ENCODE data around the gene ENO4. TPM values are rescaled to one million over a fixed set of nuclear protein-coding genes. Genes with fewer than 3 reads are reported as not detected.

ENO4 gene
- total RNA-seq, 1 experiment from 2014 or later, result not detected

DNA sequence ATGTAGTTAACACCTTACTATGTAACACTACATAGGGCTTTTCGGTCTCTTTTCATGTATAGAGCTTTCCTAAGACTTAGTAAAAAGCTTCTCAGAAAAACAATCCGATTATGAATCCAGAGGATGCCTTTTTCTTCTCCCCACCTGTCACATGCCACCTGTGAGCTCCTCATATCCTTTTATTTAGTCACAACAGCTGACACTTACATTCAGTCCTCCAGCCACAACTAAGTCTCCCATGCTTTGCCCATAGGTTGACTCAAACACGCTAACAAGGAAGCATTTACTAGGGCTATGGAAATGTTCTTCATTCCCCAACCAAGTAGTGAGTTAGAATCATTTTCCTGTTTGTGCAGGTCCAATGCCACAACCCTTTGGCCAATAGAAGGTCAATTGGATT, 7.9 kb downstream of the ENO4 start:
- DNase-seq (ENCODE audit: low spot score), result no peak
- in situ Hi-C loops (cut with HindIII; ENCODE audit: low sequenced_read_pairs), result no loop called here

DNA sequence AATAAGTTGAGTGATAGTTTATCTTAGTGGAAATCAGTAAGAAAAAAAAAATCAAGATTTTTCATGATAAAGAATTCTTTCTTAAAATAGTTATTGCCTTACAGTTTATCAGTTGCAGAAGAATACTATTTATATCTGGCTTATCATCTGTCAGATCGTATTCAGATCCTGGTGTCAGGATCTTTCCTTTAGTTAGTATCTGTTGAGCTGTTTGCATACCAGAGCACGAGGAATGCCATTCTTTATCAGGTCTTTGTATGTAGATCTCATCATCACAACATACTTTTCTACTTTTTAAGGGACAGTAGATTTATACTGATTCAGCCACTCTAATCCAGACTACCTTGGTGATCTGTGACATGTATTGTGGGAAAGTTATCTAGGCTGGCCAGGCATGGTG, 12.5 kb downstream of the ENO4 start:
- in situ Hi-C loops (cut with HindIII; ENCODE audit: low sequenced_read_pairs), result no loop called here

DNA sequence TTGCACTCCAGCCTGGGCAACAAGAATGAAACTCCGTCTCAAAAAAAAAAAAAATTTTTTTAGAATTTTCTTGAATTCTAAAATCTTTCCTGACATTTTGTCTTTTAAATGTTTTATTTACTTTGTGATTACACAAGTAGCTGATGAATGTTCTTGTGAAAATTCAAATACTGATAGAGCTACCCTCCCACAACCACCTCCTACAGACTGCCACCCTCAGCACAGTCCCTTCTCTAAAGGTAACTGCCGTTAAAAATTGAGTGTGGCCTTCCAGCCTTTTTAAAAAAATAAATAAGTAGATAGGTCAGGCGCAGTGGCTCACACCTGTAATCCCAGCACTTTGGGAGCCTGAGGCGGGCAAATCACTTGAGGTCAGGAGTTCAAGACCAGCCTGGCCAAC, 15.1 kb downstream of the ENO4 start:
- no peak for DNase-seq (ENCODE audit: low spot score)
- in situ Hi-C loops (cut with HindIII; ENCODE audit: low sequenced_read_pairs), result no loop called here

More for the DNA sequence above, 12.5 kb downstream of the ENO4 start:
- DNase-seq (ENCODE audit: low spot score), result no peak

DNA sequence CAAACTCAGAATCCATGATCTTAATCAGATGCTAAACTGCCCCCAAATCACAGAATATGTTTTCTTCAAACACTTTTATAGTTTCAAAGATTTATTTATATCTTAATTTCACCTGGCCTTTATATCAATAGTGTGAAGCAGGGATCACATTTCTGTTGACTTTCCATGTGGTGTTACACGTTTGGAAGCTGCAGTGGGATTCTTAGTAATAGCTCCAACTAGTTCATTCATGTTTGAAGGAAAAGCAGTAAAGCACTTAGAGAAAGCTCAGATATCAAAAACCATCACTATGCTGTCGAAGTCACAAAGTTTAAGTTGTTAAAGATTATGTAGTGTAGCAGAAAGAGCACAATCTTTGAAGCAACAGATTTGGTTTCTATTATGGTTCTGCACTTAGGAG, 16.8 kb downstream of the ENO4 start:
- in situ Hi-C loops (cut with HindIII; ENCODE audit: low sequenced_read_pairs), result no loop called here
- no peak for DNase-seq (ENCODE audit: low spot score)

DNA sequence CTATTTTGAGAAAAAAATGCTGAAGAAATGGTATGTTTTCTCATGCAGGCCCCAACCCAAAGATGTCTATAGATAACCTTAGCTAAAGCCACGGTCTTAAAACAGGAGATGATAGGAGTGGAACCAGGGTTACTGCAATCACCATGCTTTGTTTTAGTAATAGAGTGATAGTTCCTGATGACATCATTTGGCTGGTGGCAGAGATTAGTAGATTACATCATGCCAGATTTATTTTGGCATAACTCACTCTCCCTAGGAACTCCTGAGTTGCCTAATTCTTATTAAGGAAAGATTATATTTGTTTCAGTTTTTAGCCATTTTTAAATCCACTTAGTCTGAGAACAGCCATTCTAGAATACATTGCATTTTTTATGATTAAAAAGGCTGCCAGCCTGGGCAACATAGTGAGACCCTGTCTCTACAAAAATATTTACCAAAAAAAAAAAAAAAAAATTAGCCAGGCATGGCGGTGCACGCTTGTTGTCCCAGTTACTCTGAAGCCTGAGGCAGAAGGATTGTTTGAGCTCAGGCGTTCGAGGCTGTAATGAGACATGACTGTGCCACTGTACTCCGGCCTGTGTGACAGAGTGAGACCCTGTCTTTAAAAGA, 17.8 kb downstream of the ENO4 start:
- in situ Hi-C loops (cut with HindIII; ENCODE audit: low sequenced_read_pairs), result no loop called here
- DNase-seq (ENCODE audit: low spot score), result no peak

DNA sequence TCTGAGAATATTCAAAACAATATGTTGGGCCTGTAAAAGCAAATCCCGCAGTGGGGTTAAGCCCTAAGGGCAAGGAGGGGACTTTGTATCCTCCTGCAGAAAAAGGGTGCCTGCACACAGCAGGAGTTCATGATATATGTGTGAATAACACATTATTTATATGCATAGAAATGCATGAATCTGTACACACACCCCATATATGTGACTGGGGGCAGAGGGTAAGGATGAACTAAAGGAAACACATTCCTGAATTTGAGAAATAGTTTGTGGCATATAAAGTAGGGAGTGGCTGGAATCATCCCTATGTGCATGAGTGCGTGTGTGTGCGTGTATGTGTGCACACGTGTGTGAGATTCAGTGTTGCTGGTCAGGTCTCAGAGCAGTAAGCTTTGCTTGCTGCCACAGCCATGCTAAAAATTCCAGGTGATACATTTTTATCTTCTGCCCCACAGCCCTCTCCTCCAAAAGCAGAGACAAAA, 18.9 kb downstream of the ENO4 start:
- in situ Hi-C loops (cut with HindIII; ENCODE audit: low sequenced_read_pairs), result no loop called here
- no peak for DNase-seq (ENCODE audit: low spot score)

DNA sequence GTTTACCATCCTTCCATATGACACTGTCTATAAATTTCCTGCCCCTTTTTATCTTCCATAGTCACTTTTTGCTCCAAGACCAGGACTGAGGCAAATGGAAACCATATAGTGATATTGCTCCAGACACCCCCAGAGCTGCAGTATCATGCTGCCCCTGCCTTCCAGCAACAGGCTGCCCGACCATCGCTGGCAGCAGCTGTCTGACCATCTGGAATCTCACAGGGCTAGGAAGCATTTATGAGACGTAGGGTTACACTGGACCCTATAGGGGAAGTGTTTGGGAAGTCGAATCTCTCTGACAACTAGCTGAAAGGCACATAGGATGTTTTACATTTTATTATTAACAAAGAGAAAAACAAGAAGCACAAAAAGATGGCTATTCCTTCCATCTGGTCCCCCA, 19.4 kb downstream of the ENO4 start:
- in situ Hi-C loops (cut with HindIII; ENCODE audit: low sequenced_read_pairs), result no loop called here
- no peak for DNase-seq (ENCODE audit: low spot score)

DNA sequence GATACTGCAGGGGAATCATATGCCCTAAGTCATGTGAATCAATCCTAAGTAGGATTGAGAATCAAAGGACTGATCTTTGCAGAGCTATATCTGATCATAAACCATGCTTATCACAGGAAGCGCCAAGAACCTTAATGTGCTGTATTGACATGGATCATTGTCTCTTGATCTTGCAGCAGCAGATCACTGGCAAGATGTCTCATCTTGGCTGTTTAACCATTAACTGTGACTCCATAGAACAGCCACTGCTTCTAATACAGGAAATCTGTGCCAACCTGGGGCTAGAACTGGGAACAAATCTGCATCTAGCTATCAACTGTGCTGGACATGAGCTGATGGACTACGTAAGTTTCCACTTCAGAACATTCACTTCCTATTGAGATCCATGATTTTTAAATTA, 21.6 kb downstream of the ENO4 start:
- no peak for DNase-seq (ENCODE audit: low spot score)
- in situ Hi-C loops (cut with HindIII; ENCODE audit: low sequenced_read_pairs), result no loop called here

DNA sequence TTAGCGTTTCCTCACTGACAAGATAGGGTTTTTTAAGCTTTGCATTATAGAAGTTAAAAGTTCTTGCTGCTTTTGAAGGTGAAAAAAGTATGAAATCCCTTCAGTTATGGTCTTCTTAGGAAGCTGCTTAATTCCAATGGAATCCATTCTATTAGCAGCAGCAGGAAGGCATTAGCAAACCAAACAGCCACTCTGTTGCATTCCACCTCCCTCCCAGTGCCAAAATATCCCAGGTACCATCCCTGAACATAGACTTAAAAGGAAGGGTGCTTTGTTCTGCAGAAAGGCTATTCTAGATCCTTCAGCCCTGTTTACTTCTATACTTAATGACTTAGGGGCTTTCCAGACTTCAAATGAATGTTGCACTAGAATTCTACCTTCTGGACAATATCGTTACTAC, 23.8 kb downstream of the ENO4 start:
- DNase-seq (ENCODE audit: low spot score), result no peak
- in situ Hi-C loops (cut with HindIII; ENCODE audit: low sequenced_read_pairs), result no loop called here

DNA sequence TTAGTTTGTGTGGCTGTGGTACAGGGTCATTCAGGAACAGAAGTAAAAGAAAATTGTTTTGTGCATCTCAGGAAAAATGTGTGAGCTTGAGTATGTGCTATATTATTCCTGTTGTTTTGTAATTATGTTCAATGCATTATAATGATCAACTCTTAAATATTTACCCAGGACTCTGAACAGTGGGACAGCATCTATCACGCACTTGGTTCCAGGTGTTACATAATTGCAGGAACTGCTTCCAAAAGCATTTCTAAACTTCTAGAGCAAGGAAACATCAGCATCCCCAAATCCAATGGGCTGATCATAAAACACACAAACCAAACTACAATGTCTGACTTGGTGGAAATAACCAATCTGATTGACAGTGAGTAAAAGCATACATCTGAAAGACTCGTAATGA, 26.6 kb downstream of the ENO4 start:
- DNase-seq (ENCODE audit: low spot score), result no peak
- in situ Hi-C loops (cut with HindIII; ENCODE audit: low sequenced_read_pairs), result no loop called here

DNA sequence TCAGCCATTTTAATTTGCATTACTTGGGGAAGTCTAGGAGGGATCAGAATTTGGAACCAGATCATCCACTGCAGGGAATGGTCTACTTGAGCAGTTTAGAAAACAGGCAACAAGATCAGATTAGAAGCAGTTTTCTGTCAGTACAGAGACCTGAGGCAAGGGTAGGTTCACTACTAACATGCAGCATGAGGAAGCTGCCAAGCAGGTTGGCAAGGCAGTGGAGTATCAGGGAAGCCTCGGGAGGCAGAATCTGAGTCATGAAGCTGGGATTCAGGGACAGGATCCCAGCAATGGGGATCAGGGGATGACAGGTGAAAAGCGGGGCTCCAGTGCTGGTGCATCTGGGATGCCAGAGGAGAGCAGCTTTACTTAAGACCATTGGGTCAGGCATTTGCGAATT, 28.1 kb downstream of the ENO4 start:
- in situ Hi-C loops (cut with HindIII; ENCODE audit: low sequenced_read_pairs), result no loop called here
- no peak for DNase-seq (ENCODE audit: low spot score)

DNA sequence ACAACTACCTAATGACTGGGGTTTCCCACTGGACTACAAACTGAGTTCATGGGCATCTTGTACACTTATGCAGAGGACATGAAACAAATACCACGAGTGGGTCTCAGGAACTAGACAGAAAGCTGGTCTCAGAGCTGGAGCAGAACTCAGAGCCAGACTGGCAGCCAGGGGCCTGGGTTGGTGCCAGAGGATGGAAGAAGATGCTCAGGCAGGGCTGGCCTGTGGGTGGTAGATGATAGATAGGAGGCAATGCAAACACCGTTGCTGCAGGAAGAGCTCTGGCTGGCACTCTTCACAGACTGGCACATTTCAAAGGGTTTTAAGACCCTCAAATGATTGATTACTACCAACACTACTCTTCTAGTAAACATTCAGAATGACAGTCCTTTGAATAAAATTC, 28.8 kb downstream of the ENO4 start:
- peak; percentile 6 for DNase-seq (ENCODE audit: low spot score)
- in situ Hi-C loops (cut with HindIII; ENCODE audit: low sequenced_read_pairs), result no loop called here

DNA sequence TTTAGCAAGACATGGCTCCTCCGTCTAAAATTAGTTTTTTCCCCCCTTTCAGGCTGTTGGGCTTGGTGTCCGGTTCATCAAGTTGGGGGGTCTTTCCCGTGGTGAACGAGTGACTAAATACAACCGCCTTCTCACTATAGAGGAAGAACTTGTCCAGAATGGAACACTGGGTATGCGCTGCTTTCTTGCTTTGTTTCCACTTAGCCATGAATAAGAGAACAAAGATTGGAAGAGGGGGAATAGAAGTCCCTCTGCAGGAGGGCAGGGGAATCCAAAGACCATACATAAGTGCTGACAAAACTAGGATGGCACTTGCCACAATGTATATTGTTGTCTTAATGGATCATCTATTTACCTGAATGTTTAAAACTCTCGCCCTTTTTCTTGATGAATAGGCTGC, 30.5 kb downstream of the ENO4 start:
- in situ Hi-C loops (cut with HindIII; ENCODE audit: low sequenced_read_pairs), result no loop called here
- no peak for DNase-seq (ENCODE audit: low spot score)

DNA sequence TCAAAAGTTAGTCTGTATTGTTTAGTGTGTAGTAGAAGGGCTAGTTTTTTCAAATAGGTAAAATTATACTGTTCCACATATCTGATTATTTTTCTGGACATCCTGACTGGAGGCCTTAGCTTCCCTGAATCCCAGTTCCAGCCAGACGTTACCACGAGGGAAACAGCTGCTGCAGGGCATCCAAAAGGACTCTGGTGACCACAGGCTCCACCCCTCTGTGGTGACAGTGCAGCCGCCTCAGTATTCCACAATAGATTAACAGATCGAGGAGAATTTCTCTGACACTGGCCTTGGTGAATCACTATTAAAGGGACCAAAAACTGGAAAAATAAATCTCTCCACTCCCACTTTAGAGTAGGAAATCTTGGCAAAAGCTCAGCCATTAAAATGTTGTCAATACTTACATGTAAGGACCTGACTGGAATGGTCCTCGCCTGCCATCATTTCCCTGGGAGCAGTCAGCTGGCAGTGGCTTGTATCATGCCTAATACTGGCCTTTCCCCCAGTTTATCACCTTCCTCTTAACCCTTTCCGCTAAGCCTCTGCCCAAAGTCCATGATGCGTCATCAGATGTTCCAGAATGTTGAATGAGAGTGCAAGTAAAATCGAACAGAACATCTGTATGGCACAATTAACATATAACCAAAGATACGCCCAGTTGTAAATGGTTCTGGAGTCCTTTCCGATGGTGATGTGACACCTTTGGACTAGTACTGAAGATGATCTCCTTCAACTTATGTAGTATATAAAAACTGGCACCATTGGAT, 31.6 kb downstream of the ENO4 start:
- DNase-seq (ENCODE audit: low spot score), result no peak
- in situ Hi-C loops (cut with HindIII; ENCODE audit: low sequenced_read_pairs), result no loop called here

DNA sequence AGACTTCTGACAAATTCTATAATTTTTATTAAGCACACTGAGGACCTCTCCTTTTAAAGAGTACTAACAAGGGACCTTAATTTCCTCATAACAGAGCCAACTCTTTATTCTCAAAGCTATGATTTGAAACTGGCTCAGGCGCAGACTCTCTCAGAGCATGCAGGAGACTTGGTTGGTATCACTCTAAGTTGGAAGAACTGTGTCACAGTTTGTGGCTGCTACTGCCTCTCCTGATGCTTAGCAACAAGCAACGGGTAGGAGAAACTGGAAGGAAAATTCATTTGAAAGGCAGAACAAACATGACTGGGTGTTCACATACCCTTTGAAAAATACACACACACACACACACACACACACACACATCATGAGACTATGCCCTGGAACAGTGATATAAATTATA, 33.3 kb downstream of the ENO4 start:
- no peak for DNase-seq (ENCODE audit: low spot score)
- in situ Hi-C loops (cut with HindIII; ENCODE audit: low sequenced_read_pairs), result no loop called here

DNA sequence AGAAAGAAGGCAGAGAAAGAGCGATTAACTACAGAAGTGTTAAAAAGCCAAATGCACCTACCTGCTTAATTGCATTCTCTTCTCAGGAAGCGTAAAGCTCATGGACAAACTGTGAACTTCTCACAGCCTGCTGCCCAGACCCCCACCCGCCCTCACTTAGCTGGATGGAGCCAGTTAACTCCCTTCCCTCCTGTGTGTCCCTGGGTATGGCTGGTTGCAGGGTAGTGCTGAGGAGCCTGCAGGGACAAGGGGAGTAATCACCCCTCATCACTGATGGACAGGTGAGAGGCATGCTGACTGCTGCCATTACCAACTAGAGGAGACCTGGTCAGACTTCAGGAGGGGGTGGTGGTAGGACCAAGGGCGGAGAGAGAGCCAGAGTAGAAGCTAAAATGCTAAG, 37.5 kb downstream of the ENO4 start:
- DNase-seq (ENCODE audit: low spot score), result no peak
- in situ Hi-C loops (cut with HindIII; ENCODE audit: low sequenced_read_pairs), result no loop called here

DNA sequence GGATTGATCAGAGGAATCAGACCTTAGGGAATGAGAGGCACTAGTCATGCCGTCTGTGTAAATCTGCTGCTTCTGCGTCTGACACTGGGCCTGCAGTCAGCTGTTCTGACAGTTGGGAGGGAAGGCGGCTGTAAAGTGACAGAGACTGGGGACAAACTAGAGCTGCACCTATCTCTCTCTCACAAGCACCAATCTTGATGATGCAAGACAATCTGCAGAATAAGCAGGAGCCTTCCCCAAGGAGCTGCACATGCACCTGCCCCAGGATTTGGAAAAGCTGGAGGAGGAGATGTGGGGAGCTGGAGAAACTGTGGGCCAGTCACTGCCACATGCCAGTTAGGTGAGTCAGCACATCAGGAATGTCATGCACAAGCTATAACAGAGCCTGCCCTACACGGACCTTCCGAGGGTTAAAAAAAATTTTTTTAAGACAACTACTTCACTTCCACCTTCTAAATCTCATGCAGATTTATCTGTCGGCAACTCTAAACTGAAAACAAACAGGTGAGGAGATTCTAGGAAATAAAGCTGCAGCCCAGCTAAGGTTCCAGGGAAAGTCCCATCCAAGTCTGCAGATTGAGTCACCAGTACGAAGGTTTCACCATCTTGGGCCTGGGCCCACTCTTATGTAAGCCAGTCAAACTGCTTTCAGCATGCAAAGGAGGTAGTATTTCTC, 39.2 kb downstream of the ENO4 start:
- in situ Hi-C loops (cut with HindIII; ENCODE audit: low sequenced_read_pairs), result no loop called here
- DNase-seq (ENCODE audit: low spot score), result no peak

DNA sequence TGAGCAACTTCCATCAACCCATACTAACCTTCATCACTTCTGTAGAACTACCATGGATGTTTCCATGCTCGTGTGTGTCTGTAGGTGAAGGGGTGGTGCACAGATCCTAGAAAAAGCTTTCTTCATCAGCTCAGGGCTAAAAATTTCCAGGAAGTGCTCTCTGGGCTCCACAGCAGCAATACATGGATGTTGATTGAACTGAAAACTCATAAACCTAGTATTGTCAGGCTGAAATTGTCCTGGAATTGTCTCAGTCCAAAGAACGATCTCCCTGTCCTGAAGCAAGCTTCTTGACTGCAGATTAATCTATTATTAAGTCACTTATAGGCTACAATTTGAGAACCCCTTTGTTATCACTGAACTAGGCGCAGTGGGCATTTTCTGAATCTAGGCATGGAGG, 39.8 kb downstream of the ENO4 start:
- in situ Hi-C loops (cut with HindIII; ENCODE audit: low sequenced_read_pairs), result no loop called here
- no peak for DNase-seq (ENCODE audit: low spot score)

DNA sequence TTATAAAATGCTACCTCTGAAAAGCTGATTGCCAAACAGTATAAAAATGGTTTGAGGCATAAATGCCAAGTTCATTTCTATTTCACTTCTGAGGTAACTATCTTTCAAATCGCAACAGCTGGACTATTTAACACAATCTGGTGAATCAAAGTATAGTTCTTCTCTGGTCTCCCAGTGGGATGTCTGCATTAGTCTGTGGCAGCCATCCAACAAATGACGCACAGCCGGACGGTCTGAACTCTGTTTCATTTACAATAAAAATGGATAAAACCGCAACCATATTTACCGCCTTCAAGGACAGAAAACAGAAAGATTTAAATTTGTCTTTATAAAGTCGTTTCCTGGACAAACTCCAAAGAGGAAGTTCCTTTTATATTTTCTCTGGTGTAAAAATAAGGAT, 41.9 kb downstream of the ENO4 start:
- in situ Hi-C loops (cut with HindIII; ENCODE audit: low sequenced_read_pairs), result no loop called here
- no peak for DNase-seq (ENCODE audit: low spot score)

DNA sequence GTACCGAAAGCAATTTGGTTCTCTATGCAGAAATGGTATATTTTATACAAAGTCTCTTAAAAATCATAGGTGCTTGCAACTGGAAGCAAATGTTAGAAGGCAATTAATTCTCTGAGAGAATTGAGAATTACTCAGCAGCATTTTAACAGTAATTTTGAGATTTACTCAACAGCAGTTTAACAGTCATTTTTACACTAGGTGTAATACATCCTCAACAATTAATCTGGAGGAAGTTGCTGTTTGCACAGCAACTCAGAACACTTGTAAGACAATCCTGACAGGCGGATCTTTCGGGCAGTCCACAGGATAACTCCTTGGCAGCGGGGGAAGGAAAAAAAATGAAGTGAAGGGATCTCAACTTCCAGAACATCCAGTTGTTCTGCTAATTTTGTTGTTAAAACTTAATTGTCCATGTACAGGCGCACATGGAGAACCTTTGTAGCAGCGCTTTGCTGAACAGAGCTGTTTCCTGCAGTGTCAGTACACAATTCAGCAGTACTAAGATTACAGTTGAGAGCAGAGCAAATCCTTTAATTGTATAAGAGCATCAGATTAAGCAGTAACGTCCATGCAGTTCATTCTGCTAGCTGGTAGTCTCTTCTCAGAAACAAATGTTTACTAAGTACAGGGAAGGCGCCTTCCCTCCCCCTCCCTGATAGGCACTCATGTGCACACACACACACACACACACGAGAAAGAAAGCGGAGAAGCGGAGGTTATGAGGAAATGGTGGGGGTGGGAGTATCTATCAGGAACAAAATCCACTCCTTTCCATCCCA, 43.8 kb downstream of the ENO4 start:
- DNase-seq (ENCODE audit: low spot score), result no peak
- in situ Hi-C loops (cut with HindIII; ENCODE audit: low sequenced_read_pairs), result no loop called here
